Measurements from ENCODE around the gene MEIOB.
"Not testable (repeated sequence)": the region's sequence is repeated elsewhere in the genome, so short reads cannot be mapped to it uniquely, and the experiment has no call there.

The MEIOB gene

GRCh38 chr16:1815461-1815860 is 56.5 kb downstream of the MEIOB start:
- Histone ChIP-seq H3K9me3 (ENCODE audit: insufficient read depth, low read depth, low read length) (no peaks in the 10 kb centered on the region), H3K36me3 (ENCODE audit: insufficient read depth, low read depth, low read length) (peaks cover 6% of the 10 kb centered on the region; the same call in 1 of the 2 replicates), H3K4me3 (ENCODE audit: low read length) (no peak overlapping the region), H3K9ac (ENCODE audit: low read depth, low read length) (no peak overlapping the region), H3K4me1 (ENCODE audit: insufficient read depth, low read length) (no peaks in the 10 kb centered on the region), H3K27me3 (ENCODE audit: insufficient read depth, low read length) (no peaks in the 10 kb centered on the region), H3K27ac (ENCODE audit: low read length) (no peak overlapping the region)

- Histone ChIP-seq H3K9me3 (ENCODE audit: insufficient read depth, low read depth, low read length) (no peaks in the 10 kb centered on the region), H3K27me3 (ENCODE audit: insufficient read depth, low read length) (no peaks in the 10 kb centered on the region), H3K4me1 (ENCODE audit: insufficient read depth, low read length) (no peaks in the 10 kb centered on the region), H3K9ac (ENCODE audit: low read depth, low read length) (no peak overlapping the region), H3K36me3 (ENCODE audit: insufficient read depth, low read depth, low read length) (peaks cover 15% of the 10 kb centered on the region; the same call in 1 of the 2 replicates), H3K4me3 (ENCODE audit: low read length) (no peak overlapping the region), H3K27ac (ENCODE audit: low read length) (no peak overlapping the region)
Observed at GRCh38 chr16:1812732-1813163, 59.2 kb downstream of the MEIOB start.

GRCh38 chr16:1810536-1810935 is 61.4 kb downstream of the MEIOB start:
- Histone ChIP-seq H3K4me3 (ENCODE audit: low read length) (no peak overlapping the region), H3K4me1 (ENCODE audit: insufficient read depth, low read length) (no peaks in the 10 kb centered on the region), H3K27ac (ENCODE audit: low read length) (no peak overlapping the region), H3K9me3 (ENCODE audit: insufficient read depth, low read depth, low read length) (no peaks in the 10 kb centered on the region), H3K9ac (ENCODE audit: low read depth, low read length) (no peak overlapping the region), H3K27me3 (ENCODE audit: insufficient read depth, low read length) (no peaks in the 10 kb centered on the region), H3K36me3 (ENCODE audit: insufficient read depth, low read depth, low read length) (0 out of 2 replicates have a peak, but pooled peaks cover 9% of the 10 kb centered on the region)

- Histone ChIP-seq H3K9ac (ENCODE audit: low read depth, low read length) (no peak overlapping the region), H3K36me3 (ENCODE audit: insufficient read depth, low read depth, low read length) (0 out of 2 replicates have a peak, but pooled peaks cover 9% of the 10 kb centered on the region), H3K4me1 (ENCODE audit: insufficient read depth, low read length) (no peaks in the 10 kb centered on the region), H3K27ac (ENCODE audit: low read length) (no peak overlapping the region), H3K9me3 (ENCODE audit: insufficient read depth, low read depth, low read length) (no peaks in the 10 kb centered on the region), H3K27me3 (ENCODE audit: insufficient read depth, low read length) (no peaks in the 10 kb centered on the region), H3K4me3 (ENCODE audit: low read length) (no peak overlapping the region)
Observed at GRCh38 chr16:1810106-1810505, 61.9 kb downstream of the MEIOB start.

- H3K4me3 ChIP-seq (ENCODE audit: low read length): no peak overlapping the region
- no peak overlapping the region for H3K27ac ChIP-seq (ENCODE audit: low read length)
Observed at GRCh38 chr16:1809281-1809801, 62.6 kb downstream of the MEIOB start.

GRCh38 chr16:1808691-1809090 is 63.3 kb downstream of the MEIOB start:
- Histone ChIP-seq H3K9me3 (ENCODE audit: insufficient read depth, low read depth, low read length) (no peaks in the 10 kb centered on the region), H3K27me3 (ENCODE audit: insufficient read depth, low read length) (no peaks in the 10 kb centered on the region), H3K9ac (ENCODE audit: low read depth, low read length) (no peak overlapping the region), H3K27ac (ENCODE audit: low read length) (no peak overlapping the region), H3K4me3 (ENCODE audit: low read length) (no peak overlapping the region), H3K36me3 (ENCODE audit: insufficient read depth, low read depth, low read length) (0 out of 2 replicates have a peak, but pooled peaks cover 9% of the 10 kb centered on the region), H3K4me1 (ENCODE audit: insufficient read depth, low read length) (no peaks in the 10 kb centered on the region)

More at GRCh38 chr16:1809281-1809801, 62.6 kb downstream of the MEIOB start:
- Histone ChIP-seq H3K27me3 (ENCODE audit: insufficient read depth, low read length) (no peaks in the 10 kb centered on the region), H3K9me3 (ENCODE audit: insufficient read depth, low read depth, low read length) (no peaks in the 10 kb centered on the region), H3K36me3 (ENCODE audit: insufficient read depth, low read depth, low read length) (0 out of 2 replicates have a peak, but pooled peaks cover 9% of the 10 kb centered on the region), H3K9ac (ENCODE audit: low read depth, low read length) (no peak overlapping the region), H3K4me1 (ENCODE audit: insufficient read depth, low read length) (no peaks in the 10 kb centered on the region)

GRCh38 chr16:1807626-1808025 is 64.3 kb downstream of the MEIOB start:
- Histone ChIP-seq H3K27me3 (ENCODE audit: insufficient read depth, low read length) (no peaks in the 10 kb centered on the region), H3K27ac (ENCODE audit: low read length) (no peak overlapping the region), H3K9me3 (ENCODE audit: insufficient read depth, low read depth, low read length) (no peaks in the 10 kb centered on the region), H3K36me3 (ENCODE audit: insufficient read depth, low read depth, low read length) (0 out of 2 replicates have a peak, but pooled peaks cover 9% of the 10 kb centered on the region), H3K9ac (ENCODE audit: low read depth, low read length) (no peak overlapping the region), H3K4me1 (ENCODE audit: insufficient read depth, low read length) (no peaks in the 10 kb centered on the region), H3K4me3 (ENCODE audit: low read length) (no peak overlapping the region)

GRCh38 chr16:1800701-1801100 is 71.3 kb downstream of the MEIOB start:
- no peaks in the 10 kb centered on the region for H3K4me1 ChIP-seq (ENCODE audit: insufficient read depth, low read length)
- H3K27me3 ChIP-seq (ENCODE audit: insufficient read depth, low read length): no peaks in the 10 kb centered on the region
- H3K9me3 ChIP-seq (ENCODE audit: insufficient read depth, low read depth, low read length): peaks cover 39% of the 10 kb centered on the region
- H3K4me3 ChIP-seq (ENCODE audit: low read length): no peak overlapping the region
- H3K9ac ChIP-seq (ENCODE audit: low read depth, low read length): no peak overlapping the region
- H3K36me3 ChIP-seq (ENCODE audit: insufficient read depth, low read depth, low read length): no peaks in the 10 kb centered on the region
- no peak overlapping the region for H3K27ac ChIP-seq (ENCODE audit: low read length)

- H3K4me1 ChIP-seq (ENCODE audit: insufficient read depth, low read length); H3K27me3 ChIP-seq (ENCODE audit: insufficient read depth, low read length): not testable (repeated sequence)
Observed at GRCh38 chr16:1799263-1799662, 72.7 kb downstream of the MEIOB start.

GRCh38 chr16:1794908-1795666 is 76.9 kb downstream of the MEIOB start:
- Histone ChIP-seq H3K27me3 (ENCODE audit: insufficient read depth, low read length) (no peaks in the 10 kb centered on the region), H3K9ac (ENCODE audit: low read depth, low read length) (no peak overlapping the region), H3K4me1 (ENCODE audit: insufficient read depth, low read length) (no peaks in the 10 kb centered on the region), H3K36me3 (ENCODE audit: insufficient read depth, low read depth, low read length) (no peaks in the 10 kb centered on the region), H3K4me3 (ENCODE audit: low read length) (no peak overlapping the region), H3K27ac (ENCODE audit: low read length) (no peak overlapping the region), H3K9me3 (ENCODE audit: insufficient read depth, low read depth, low read length) (peaks cover 26% of the 10 kb centered on the region)

More at GRCh38 chr16:1799263-1799662, 72.7 kb downstream of the MEIOB start:
- H3K9ac ChIP-seq (ENCODE audit: low read depth, low read length); H3K4me3 ChIP-seq (ENCODE audit: low read length); H3K36me3 ChIP-seq (ENCODE audit: insufficient read depth, low read depth, low read length); H3K27ac ChIP-seq (ENCODE audit: low read length): not testable (repeated sequence)
- peaks cover 39% of the 10 kb centered on the region for H3K9me3 ChIP-seq (ENCODE audit: insufficient read depth, low read depth, low read length)

GRCh38 chr16:1794221-1794871 is 77.6 kb downstream of the MEIOB start:
- Histone ChIP-seq H3K9me3 (ENCODE audit: insufficient read depth, low read depth, low read length) (peaks cover 18% of the 10 kb centered on the region), H3K4me3 (ENCODE audit: low read length) (no peak overlapping the region), H3K36me3 (ENCODE audit: insufficient read depth, low read depth, low read length) (no peaks in the 10 kb centered on the region), H3K27ac (ENCODE audit: low read length) (no peak overlapping the region), H3K4me1 (ENCODE audit: insufficient read depth, low read length) (no peaks in the 10 kb centered on the region), H3K27me3 (ENCODE audit: insufficient read depth, low read length) (no peaks in the 10 kb centered on the region), H3K9ac (ENCODE audit: low read depth, low read length) (no peak overlapping the region)
